Hematopoietic multipotent progenitor cell treated with erythropoietin and hydrocortisone succinate and interleukin-3 and kit ligand, for 15 days (in vitro differentiated cells): ENCODE results near the gene OR1N2.
"Not testable (repeated sequence)": the region's sequence is repeated elsewhere in the genome, so short reads cannot be mapped to it uniquely, and the experiment has no call there.

ENCODE experiments used
- DNase-seq: peaks from one replicate; pipeline ENCODE4 v3.0.0-alpha.2; 2015; ENCODE audit warnings: low spot score

Gene OR1N2

GRCh38 chr9:122552812-122553211 lies at the start of gene OR1N2:
OR1N2 (plus strand) TSS chr9:122553112; CDS start chr9:122553212, 100 bp downstream.
- no peak for DNase-seq

- DNase-seq, result no peak
Observed at GRCh38 chr9:122506964-122507363, 45.9 kb upstream of the OR1N2 start.

DNA sequence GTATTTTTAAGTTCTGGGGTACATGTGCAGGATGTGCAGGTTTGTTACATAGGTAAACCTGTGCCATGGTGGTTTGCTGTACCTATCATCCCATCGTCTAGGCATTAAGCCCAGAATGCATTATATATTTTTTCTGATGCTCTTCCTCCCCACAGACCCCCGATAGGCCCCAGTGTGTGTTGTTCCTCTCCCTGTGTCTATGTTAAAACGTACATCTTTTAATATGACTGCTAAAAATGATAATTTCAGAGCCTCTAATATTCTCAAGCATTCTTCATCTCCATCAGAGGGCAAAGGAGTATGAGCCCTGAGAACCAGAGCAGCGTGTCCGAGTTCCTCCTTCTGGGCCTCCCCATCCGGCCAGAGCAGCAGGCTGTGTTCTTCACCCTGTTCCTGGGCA lies 42.4 kb upstream of the OR1N2 start, which contains the start of gene OR1J2:
TSS of gene OR1J2 (plus strand) at position 301 of the 400 bp plus-strand sequence. CDS start at position 301, 0 bp downstream.
- DNase-seq, result no peak

GRCh38 chr9:122518226-122518625 lies 34.7 kb upstream of the OR1N2 start:
- DNase-seq, result no peak

DNA sequence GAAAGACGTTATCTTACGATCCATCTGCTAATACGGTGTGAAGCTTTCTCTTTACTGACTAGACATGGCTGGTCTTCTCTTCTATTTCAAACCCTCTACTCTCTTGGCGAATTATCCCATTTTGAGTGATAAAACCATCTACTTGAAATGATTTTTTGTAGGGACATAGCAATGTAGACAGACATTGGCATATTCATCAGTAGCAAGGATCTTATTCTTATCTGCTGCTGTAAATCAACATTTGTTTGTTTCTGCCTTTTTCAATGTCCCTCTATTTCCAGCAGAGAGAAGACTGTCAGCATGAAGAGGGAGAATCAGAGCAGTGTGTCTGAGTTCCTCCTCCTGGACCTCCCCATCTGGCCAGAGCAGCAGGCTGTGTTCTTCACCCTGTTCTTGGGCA lies 34.1 kb upstream of the OR1N2 start, which contains the start of gene OR1J4:
TSS of gene OR1J4 (plus strand) at position 301 of the 400 bp plus-strand sequence. CDS start at position 301, 0 bp downstream.
- no peak for DNase-seq

- DNase-seq, result no peak
Observed at GRCh38 chr9:122519376-122519775, 33.5 kb upstream of the OR1N2 start.

DNA sequence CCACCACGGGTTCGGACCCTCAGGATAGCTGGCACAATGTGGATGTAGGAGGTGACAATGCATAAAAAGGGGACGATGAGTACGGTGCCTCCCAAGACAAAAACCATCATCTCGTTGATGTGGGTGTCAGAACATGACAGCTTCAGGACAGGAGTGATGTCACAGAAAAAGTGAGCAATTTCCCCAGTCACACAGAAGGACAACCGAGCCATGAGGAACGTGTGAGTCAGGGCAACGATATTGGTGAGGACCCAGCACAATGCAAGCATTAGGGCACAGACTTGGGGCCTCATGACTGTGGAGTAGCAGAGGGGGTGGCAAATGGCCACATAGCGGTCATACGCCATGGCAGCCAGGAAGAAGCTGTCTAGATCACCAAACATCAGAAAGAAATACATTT lies 26.3 kb upstream of the OR1N2 start:
- no peak for DNase-seq

GRCh38 chr9:122527193-122527592 lies 25.7 kb upstream of the OR1N2 start, which contains the start of gene OR1N1:
OR1N1 (minus strand) TSS chr9:122527293; CDS start chr9:122527293, 0 bp downstream.
- DNase-seq, result no peak

GRCh38 chr9:122531157-122531556 lies 21.8 kb upstream of the OR1N2 start:
- not testable (repeated sequence) for DNase-seq

DNA sequence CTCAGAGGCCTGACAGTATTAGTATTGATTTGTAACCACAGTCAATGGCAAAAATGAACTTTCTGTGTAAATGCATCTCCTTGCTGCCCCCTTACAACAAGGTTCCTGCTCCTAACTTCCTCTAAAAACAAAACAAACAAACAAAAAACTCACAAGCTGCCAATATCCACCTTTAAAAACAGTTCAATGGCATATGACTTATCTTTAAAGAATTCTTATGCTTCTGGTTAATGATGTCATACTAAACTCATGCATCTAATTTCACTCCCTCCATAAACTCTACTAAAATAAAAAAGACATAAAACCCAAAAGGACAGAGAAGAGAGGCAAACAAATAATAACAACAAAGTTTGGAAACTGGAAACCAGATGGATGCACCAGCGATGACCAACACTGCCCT lies 16.8 kb upstream of the OR1N2 start:
- no peak for DNase-seq

DNA sequence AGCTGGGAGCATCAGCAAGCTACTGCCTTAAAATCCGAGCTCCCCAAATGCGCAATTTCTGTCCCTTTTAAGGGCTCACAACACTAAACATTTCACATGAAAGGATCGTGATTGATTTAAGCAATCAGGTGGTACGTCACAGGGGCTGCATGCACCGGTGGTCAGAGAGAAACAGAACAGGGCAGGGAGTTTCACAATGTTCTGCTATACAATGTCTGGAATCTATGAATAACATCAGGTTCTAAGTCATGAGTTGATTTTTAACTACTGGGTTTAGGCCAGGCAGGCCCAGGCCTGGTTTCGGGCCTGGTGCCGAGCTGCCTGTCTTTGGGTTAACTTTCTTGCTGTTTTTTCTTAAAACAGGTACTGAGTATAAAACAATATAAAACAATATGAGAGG lies 15.8 kb upstream of the OR1N2 start:
- not testable (repeated sequence) for DNase-seq

GRCh38 chr9:122538757-122539156 lies 14.2 kb upstream of the OR1N2 start:
- DNase-seq, result no peak

DNA sequence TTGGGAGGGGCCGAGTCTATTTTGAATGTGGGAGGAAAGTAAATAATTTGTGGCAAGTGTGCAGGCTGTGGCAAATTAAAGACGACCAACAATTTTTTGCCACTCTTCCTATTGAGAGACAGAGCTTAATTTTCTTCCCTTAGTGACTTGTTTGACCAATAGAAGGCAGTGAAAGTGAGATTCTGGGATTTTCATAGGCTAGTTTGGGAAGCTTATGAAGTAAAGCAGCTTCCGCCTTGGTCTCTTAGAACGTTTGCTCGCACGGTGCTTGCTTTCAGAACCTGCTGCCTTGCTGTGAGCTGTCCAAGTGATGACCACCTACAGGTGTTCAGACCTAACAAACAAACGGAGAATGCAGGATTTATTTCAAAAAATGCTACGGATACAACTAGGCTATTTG lies 6.7 kb upstream of the OR1N2 start:
- DNase-seq, result no peak

DNA sequence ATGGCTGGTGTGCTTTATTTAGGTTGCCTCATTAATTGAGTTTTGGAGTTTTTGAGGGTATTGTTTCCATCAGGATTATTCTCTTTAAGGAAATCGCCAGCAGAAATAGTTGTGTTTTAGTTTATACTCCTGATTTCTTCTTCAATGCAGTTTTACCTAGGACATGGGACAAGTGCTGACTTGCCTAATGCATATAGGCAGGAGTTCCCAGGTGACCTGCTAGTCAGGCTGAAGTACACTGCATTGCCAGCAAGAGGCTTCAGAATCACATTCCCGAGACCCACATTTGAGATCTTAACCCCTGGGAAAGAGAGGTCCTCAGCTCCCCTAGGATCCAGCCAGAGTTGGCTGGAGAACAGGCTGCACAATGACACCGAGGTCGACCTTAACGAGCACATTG lies 1.5 kb upstream of the OR1N2 start:
- no peak for DNase-seq

DNA sequence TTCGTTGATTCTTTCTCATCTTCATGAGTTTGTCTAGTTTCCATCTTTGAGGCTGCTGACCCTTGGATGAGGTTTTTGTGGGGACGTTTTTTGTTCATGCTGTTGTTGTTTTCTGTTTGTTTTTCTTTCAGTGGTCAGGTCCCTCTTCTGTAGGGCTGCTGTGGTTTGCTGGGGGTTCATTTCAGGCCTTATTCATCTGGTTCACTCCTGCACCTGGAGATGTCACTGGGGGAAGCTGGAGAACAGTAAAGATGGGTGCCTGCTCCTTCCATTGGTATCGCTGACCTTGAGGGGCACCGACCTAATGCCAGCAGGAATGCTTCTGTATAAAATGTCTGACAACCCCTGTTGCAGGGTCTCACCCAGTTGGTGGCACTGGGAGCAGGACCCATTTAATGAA lies 8.5 kb downstream of the OR1N2 start:
- no peak for DNase-seq

DNA sequence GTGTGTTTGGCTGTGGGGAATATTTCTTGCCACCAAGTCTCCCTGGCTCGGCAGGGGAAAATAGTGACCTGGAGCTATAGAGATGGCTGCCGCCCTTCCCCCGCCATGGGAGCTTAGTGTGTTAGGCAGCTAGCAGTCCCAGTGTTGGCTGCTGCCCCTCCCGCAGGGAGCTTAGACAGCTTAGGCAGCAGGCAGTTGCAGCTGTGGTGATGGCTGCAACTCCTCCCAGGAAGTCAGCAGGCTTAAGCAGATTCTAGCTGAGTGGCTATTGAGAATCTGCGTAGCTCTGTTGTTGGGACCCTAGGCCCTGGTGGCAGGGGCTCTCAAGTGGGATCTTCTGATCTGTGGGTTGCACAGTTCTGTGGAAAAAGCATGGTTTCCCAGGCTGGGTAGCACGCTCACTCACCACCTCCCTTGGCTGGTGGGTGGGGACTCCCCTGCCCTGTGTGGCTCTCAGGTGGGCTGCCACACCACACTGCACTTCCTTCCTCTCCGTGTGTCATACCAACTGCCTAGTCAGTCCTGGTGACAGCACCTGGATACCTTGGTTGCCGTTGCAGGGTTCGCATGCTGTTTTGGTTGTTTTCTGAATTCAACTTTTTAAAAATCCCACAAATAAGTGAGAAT lies 9.3 kb downstream of the OR1N2 start:
- DNase-seq, result no peak

DNA sequence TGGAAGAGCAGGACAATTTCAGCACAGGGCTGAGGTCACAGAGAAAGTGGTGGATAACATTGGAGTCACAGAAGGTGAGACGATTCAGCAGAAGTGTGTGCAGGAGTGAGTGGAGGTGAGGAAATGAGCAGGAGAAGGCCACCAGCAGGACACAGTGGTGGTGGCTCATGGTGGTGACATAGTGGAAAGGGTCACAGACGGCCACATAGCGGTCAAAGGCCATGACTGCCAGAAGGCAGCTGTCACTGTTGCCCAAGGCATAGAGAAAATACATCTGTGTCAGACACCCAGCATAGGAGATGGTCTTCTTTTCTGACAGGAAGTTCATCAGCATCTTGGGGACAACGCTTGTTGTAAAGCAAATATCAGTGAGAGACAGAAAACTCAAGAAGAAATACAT lies 15.0 kb downstream of the OR1N2 start:
- no peak for DNase-seq

- no peak for DNase-seq
Observed at GRCh38 chr9:122572456-122572855, 19.5 kb downstream of the OR1N2 start.

DNA sequence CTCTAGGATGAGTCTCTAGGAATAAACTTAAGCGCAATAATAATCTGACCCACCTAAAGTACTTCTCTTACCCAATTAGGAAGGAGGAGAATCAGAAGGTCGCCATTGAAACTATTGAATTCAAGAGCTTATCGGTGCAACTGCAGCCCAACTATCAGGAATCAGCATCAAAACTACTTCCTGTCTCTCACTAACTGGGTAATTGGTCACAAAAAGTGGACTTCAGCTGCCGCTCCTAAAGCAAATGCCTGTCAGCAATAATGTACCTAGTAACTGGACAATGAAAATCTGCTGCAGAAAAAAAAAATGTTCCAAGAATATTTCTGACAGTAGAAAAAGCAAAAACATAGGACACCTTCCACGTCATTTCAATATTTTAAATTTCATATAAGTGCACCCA lies 27.0 kb downstream of the OR1N2 start:
- no peak for DNase-seq

DNA sequence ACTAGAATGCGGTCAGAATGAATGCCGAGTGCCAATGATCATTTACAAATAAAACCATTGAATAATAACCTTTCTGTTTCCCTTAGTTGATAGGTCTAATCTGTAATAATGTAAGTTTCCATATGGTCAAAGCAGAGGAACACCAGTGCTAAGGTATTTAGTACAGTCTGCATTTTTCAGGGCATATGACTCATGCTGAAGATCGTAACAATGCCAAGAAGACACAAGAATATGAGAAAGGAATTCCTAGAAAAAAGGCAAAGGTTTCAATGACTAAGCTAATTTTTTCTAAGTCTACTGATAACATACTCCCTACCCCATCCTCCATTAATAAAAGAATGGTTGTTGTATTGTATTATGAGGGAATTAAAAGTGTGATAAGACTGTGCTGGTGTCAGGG lies 27.4 kb downstream of the OR1N2 start:
- no peak for DNase-seq

DNA sequence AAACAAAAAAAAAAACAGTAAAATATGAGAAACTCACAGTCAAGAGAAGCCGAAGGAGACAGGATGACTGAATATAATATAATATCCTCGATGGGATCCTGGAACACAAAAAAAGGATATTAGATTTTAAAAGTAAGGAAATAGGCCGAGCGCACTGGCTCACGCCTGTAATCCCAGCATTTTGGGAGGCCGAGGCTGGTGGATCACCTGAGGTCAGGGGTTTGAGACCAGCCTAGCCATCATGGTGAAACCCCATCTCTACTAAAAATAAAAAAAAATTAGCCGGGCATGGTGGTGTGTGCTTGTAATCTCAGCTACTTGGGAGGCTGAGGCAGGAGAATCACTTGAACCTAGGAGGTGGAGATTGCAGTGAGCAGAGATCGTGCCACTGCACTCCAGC lies 30.4 kb downstream of the OR1N2 start, which contains the start of gene OR1L8:
TSS of gene OR1L8 (minus strand) at position 101 of the 400 bp plus-strand sequence. CDS start 14,907 bp downstream, outside the sequence.
- DNase-seq, result not testable (repeated sequence)
